ENCODE results near the gene CTF1.
"Not testable (repeated sequence)": the region's sequence is repeated elsewhere in the genome, so short reads cannot be mapped to it uniquely, and the experiment has no call there.

The CTF1 gene

GRCh38 chr16:30926937-30927788 lies 30.7 kb downstream of the CTF1 start:
- intact Hi-C loops (cut with DNase I) = no loop called here

GRCh38 chr16:30927789-30928378 lies 31.5 kb downstream of the CTF1 start:
- intact Hi-C loops (cut with DNase I) = no loop called here
- DNase-seq = peak; percentile 47 to 96 (median 80)

More at GRCh38 chr16:30926937-30927788, 30.7 kb downstream of the CTF1 start:
- DNase-seq = no peak

GRCh38 chr16:30928390-30928789 lies 32.0 kb downstream of the CTF1 start:
- intact Hi-C loops (cut with DNase I) = no loop called here
- DNase-seq = no peak

- DNase-seq = no peak
- intact Hi-C loops (cut with DNase I) = no loop called here
These were observed 32.8 kb downstream of the CTF1 start for GRCh38 chr16:30929167-30929566.

- no peak for DNase-seq
- intact Hi-C loops (cut with DNase I) = no loop called here
These were observed 33.8 kb downstream of the CTF1 start for GRCh38 chr16:30930160-30930571.

GRCh38 chr16:30931068-30931650 lies 34.7 kb downstream of the CTF1 start:
- intact Hi-C loops (cut with DNase I) = no loop called here
- DNase-seq = no peak

- DNase-seq = peak in 5 of 10 donors; percentile 38 to 92 (median 60)
- intact Hi-C loops (cut with DNase I) = no loop called here
These were observed 38.6 kb downstream of the CTF1 start for GRCh38 chr16:30934827-30935557.

GRCh38 chr16:30937692-30938091 lies 41.3 kb downstream of the CTF1 start:
- DNase-seq = no peak
- intact Hi-C loops (cut with DNase I) = no loop called here

- intact Hi-C loops (cut with DNase I) = not testable (repeated sequence)
- DNase-seq = peak in 1 of 10 donors; percentile 36
These were observed 43.2 kb downstream of the CTF1 start for GRCh38 chr16:30939571-30939970.

- intact Hi-C loops (cut with DNase I) = no loop called here
- peak in 9 of 10 donors; percentile 42 to 94 (median 65) for DNase-seq
These were observed 45.4 kb downstream of the CTF1 start for GRCh38 chr16:30941600-30942425.

GRCh38 chr16:30942426-30942806 lies 46.0 kb downstream of the CTF1 start:
- DNase-seq = no peak
- intact Hi-C loops (cut with DNase I) = no loop called here

- intact Hi-C loops (cut with DNase I) = no loop called here
- DNase-seq = no peak
These were observed 47.9 kb downstream of the CTF1 start for GRCh38 chr16:30944352-30944751.

- intact Hi-C loops (cut with DNase I) = no loop called here
- DNase-seq = peak in 1 of 10 donors; percentile 85
These were observed 50.5 kb downstream of the CTF1 start for GRCh38 chr16:30946671-30947540.

- intact Hi-C loops (cut with DNase I) = no loop called here
These were observed 51.1 kb downstream of the CTF1 start for GRCh38 chr16:30947541-30947858.

GRCh38 chr16:30947859-30948666 lies 51.6 kb downstream of the CTF1 start:
- intact Hi-C loops (cut with DNase I) = no loop called here
- DNase-seq = peak; percentile 74 to 98 (median 95)

More at GRCh38 chr16:30947541-30947858, 51.1 kb downstream of the CTF1 start:
- no peak for DNase-seq

GRCh38 chr16:30948667-30949649 lies 52.5 kb downstream of the CTF1 start, which contains the start of gene ORAI3:
Gene ORAI3, plus strand, starts transcription at chr16:30949068. Its CDS starts 222 bp downstream, at chr16:30949290.
- DNase-seq = peak; percentile 51 to 96 (median 78)
- intact Hi-C loops (cut with DNase I) = no loop called here
